ENCODE measurements around the gene TTC7B. TPM values are rescaled to one million over a fixed set of nuclear protein-coding genes. Genes with fewer than 3 reads are reported as not detected.
A peak's percentile ranks its signal among the peaks of the same experiment; 100 is the strongest.

Gene TTC7B
- total and polyA plus RNA-seq, 2 of the 8 experiments (the other 6 are each of a cell fraction or from before 2014, with no cell fraction given), result 23.7 to 34.0 TPM

DNA sequence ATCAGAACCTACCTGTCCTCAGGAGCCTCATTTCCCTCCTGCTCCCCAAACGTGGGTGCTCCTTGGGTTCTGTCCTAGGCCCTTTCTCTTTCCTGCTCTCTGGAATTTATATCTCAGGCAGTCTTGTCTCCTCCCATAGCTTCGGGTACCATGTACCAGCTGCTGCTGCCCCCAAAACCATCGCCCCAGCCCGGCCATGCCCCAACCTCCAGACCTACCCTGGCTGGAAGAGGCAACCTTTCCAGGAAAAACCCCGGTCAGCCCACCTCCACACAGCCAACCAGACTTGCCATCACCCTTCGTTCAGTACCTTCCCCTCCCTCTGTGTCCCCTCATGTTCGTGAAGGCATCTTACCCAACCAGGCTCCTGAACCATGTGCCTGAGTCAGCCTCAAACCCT, 254.3 kb downstream of the TTC7B start:
- Histone ChIP-seq H4K8ac (ENCODE audit: extremely low read depth, insufficient read depth, low read length) (0 out of 2 replicates have a peak overlapping the region, but pooled peaks have one; percentile 4), H3K14ac (ENCODE audit: insufficient read length) (no peak overlapping the region), H3K36me3 (ENCODE audit: control insufficient read depth in 2 of 4, insufficient read depth in 4 of 4, low read length in 3 of 4) (no peaks in the 10 kb centered on the region), H3K4ac (replicated peaks; ENCODE audit: insufficient read length, low read depth, low read length) (no peak overlapping the region), H2BK12ac (ENCODE audit: low read depth, low read length) (no peak overlapping the region), H3K9ac (replicated peaks in 1 of 4; ENCODE audit: extremely low read depth in 1 of 4, low read depth in 3 of 4, low read length in 3 of 4) (no peak overlapping the region), H3K9me3 (ENCODE audit: insufficient read depth in 2 of 2, low read depth in 1 of 2, low read length in 1 of 2) (peaks cover 0 to 3% of the 10 kb centered on the region in 2 experiments; a peak in 1 of 4 replicates), H2AK5ac (ENCODE audit: low read depth, low read length) (no peak overlapping the region), H2BK5ac (ENCODE audit: low read depth, low read length) (no peak overlapping the region), H4K5ac (ENCODE audit: insufficient read length, low read depth, low read length) (no peak overlapping the region), H3K18ac (ENCODE audit: extremely low read depth, low read length) (no peak overlapping the region), H3K23ac (ENCODE audit: insufficient read length) (no peak overlapping the region), H3K23me2 (ENCODE audit: low read depth, low read length) (no peaks in the 10 kb centered on the region), H3K56ac (replicated peaks; ENCODE audit: insufficient read length, low read depth, low read length) (no peak overlapping the region), H3K27me3 (replicated peaks in 1 of 4; ENCODE audit: control insufficient read depth in 3 of 4, extremely low read depth in 1 of 4, insufficient read depth in 3 of 4, low read length in 3 of 4) (no peaks in the 10 kb centered on the region), H3K27ac (ENCODE audit: low read depth, low read length) (no peak overlapping the region), H3K79me2 (ENCODE audit: control insufficient read depth in 1 of 2, insufficient read depth in 2 of 2, low read length in 2 of 2) (no peaks in the 10 kb centered on the region), H4K20me1 (replicated peaks in 1 of 2; ENCODE audit: control insufficient read depth in 1 of 2, insufficient read depth in 2 of 2, low read length in 2 of 2) (no peaks in the 10 kb centered on the region), H2BK15ac (ENCODE audit: low read length) (peak overlapping the region; percentile 25), H3K79me1 (ENCODE audit: low read depth, low read length) (no peaks in the 10 kb centered on the region), H3K4me2 (ENCODE audit: insufficient read depth in 1 of 2, low read depth in 2 of 2, low read length in 2 of 2) (no peak overlapping the region), H4K91ac (replicated peaks; ENCODE audit: insufficient read length, low read length) (no peak overlapping the region), H3K4me1 (replicated peaks in 1 of 4; ENCODE audit: control insufficient read depth in 3 of 4, insufficient read depth in 4 of 4, low read length in 3 of 4) (peaks cover 0 to 5% (median under 1%) of the 10 kb centered on the region in 4 experiments; a peak in 3 of 7 replicates), H2BK120ac (replicated peaks; ENCODE audit: low read depth, low read length) (no peak overlapping the region), H3K4me3 (ENCODE audit: extremely low read depth in 1 of 4, insufficient read depth in 2 of 4, low read depth in 3 of 4, low read length in 4 of 4) (no peak overlapping the region), H2AFZ (ENCODE audit: low read length) (no peak overlapping the region), H2BK20ac (ENCODE audit: low read length) (no peak overlapping the region)
- ChIA-PET POLR2A (ENCODE audit: partially characterized antibody) (interaction anchor here (0.9 to 1.1 kb wide), 2 partner anchors 11 to 102 kb away, joined by 3 read pairs; no protein-coding TSS in a partner anchor), CTCF (ENCODE audit: partially characterized antibody) (interaction anchor here (0.9 to 3.4 kb wide), 12 partner anchors 7 to 196 kb away, joined by 3 to 12 read pairs (median 4); no protein-coding TSS in a partner anchor)
- no peak for TF ChIP-seq SIRT6 (IDR thresholded peaks at IDR 0.05; ENCODE audit: low read length)
- no peak for TF ChIP-seq GABPA (IDR thresholded peaks at IDR 0.05; ENCODE audit: borderline replicate concordance, insufficient read depth, low read length)
- no peak for TF ChIP-seq JUND (IDR thresholded peaks at IDR 0.05; ENCODE audit: low read length)
- TF ChIP-seq JUN (IDR thresholded peaks at IDR 0.05; ENCODE audit: low read depth, low read length), result no peak
- TF ChIP-seq POU5F1 (IDR thresholded peaks at IDR 0.05; ENCODE audit: low read depth, low read length), result no peak
- TF ChIP-seq, protein P1, sequence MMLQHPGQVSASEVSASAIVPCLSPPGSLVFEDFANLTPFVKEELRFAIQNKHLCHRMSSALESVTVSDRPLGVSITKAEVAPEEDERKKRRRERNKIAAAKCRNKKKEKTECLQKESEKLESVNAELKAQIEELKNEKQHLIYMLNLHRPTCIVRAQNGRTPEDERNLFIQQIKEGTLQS (IDR thresholded peaks at IDR 0.05; ENCODE audit: insufficient read depth, low read depth, low read length), result no peak
- no peak for TF ChIP-seq CREB1 (IDR thresholded peaks at IDR 0.05)
- TF ChIP-seq, protein P2, sequence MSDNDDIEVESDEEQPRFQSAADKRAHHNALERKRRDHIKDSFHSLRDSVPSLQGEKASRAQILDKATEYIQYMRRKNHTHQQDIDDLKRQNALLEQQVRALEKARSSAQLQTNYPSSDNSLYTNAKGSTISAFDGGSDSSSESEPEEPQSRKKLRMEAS (IDR thresholded peaks at IDR 0.05), result no peak
- TF ChIP-seq, protein P3, sequence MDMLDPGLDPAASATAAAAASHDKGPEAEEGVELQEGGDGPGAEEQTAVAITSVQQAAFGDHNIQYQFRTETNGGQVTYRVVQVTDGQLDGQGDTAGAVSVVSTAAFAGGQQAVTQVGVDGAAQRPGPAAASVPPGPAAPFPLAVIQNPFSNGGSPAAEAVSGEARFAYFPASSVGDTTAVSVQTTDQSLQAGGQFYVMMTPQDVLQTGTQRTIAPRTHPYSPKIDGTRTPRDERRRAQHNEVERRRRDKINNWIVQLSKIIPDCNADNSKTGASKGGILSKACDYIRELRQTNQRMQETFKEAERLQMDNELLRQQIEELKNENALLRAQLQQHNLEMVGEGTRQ (IDR thresholded peaks at IDR 0.05; ENCODE audit: low read length), result no peak
- TF ChIP-seq POLR2AphosphoS5 (IDR thresholded peaks at IDR 0.05; ENCODE audit: low read depth, low read length), result no peak
- TF ChIP-seq CBX5 (IDR thresholded peaks at IDR 0.05; ENCODE audit: low read depth, low read length), result no peak
- DNase-seq (ENCODE audit: low read depth in 1 of 2, low spot score in 2 of 2), result no peak
- WGBS, 2 experiments (ENCODE audit: extremely low coverage in 1 of 2, insufficient coverage in 1 of 2, insufficient read length in 1 of 2, insufficient replicate concordance in 2 of 2, low coverage in 1 of 2, low lambda C conversion rate in 2 of 2, missing lambda C conversion rate in 1 of 2), result 87% methylated on average over 7 of the region's 7 CpGs; no CpG with 5 or more reads in 1 of the 2 experiments
- FAIRE-seq, result no peak
